ENCODE data around the gene DHCR24. TPM values are rescaled to one million over a fixed set of nuclear protein-coding genes. Genes with fewer than 3 reads are reported as not detected.

DHCR24 gene
- total RNA-seq, 1 donor from 2014 or later, result 16.6 TPM

DNA sequence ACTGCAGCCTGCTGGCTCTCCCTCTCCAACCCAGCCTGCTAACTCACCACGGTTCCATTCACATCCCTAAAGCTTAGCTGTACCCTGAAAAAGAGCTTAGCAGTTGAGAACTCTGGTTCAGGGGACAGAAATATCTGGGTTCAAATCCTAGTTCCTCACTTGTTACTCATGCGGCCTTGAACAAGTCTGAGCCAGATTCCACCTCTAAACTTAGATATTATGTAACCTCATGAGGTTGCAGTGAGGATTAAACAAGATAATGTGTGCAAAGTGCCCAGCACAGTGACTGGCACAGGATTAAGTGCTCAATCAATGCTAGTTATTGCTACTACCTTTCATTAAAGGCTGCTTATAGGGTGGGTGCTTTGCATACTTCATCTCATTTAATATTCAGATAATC is 41.3 kb upstream of the DHCR24 start:
- TF ChIP-seq, protein P1, sequence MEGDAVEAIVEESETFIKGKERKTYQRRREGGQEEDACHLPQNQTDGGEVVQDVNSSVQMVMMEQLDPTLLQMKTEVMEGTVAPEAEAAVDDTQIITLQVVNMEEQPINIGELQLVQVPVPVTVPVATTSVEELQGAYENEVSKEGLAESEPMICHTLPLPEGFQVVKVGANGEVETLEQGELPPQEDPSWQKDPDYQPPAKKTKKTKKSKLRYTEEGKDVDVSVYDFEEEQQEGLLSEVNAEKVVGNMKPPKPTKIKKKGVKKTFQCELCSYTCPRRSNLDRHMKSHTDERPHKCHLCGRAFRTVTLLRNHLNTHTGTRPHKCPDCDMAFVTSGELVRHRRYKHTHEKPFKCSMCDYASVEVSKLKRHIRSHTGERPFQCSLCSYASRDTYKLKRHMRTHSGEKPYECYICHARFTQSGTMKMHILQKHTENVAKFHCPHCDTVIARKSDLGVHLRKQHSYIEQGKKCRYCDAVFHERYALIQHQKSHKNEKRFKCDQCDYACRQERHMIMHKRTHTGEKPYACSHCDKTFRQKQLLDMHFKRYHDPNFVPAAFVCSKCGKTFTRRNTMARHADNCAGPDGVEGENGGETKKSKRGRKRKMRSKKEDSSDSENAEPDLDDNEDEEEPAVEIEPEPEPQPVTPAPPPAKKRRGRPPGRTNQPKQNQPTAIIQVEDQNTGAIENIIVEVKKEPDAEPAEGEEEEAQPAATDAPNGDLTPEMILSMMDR (IDR thresholded peaks at IDR 0.05), result no peak
- no peak overlapping the region for H3K27ac ChIP-seq
- no peak overlapping the region for H3K4me3 ChIP-seq
- intact Hi-C loops (cut with DNase I), result no loop called here
- no peaks in the 10 kb centered on the region for H3K4me1 ChIP-seq
- DNase-seq (ENCODE audit: low spot score in 2 of 2), result no peak
- no peaks in the 10 kb centered on the region for H3K36me3 ChIP-seq
- no peaks in the 10 kb centered on the region for H3K27me3 ChIP-seq
- no peaks in the 10 kb centered on the region for H3K9me3 ChIP-seq

DNA sequence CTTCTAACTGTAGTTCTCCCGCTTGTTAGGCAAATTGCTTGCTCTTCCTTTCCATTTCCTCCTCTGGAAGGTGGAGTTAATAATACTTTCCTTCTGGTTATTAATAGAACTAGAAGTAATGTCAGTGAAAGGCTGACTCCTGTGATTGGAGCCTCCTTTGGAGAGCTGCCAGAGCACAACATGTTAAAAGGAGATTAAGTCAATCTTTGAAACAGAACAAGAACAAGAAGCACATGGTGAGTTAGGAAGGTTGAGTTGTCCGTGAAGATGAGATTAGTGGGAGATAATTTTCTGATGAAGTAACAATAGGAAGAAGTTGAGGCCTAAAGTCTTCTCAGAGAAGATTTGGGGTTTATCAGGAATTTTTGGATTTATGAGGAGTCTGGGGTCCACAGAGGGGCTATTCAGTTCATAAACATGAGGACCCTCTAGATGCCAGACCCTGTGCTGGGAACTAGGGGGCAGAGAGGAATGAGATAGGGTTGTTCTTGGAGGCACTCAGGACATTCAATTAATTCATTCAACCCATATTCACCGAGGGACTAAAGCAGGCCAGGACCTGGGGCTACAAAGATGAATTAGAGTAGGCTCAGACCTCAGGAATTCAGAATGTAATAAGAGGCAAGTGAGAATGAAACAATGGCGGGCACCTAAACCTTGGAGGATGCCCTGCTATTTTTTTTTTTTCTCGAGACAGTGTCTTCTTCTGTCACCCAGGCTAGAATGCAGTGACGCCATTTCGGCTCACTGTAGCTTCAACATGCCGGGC is 40.7 kb upstream of the DHCR24 start:
- no peak overlapping the region for H3K4me3 ChIP-seq
- DNase-seq (ENCODE audit: low spot score in 2 of 2), result no peak
- intact Hi-C loops (cut with DNase I), result no loop called here
- TF ChIP-seq, protein P1 (IDR thresholded peaks at IDR 0.05), result no peak
- H3K27me3 ChIP-seq, result no peaks in the 10 kb centered on the region
- no peak overlapping the region for H3K27ac ChIP-seq
- H3K4me1 ChIP-seq, result no peaks in the 10 kb centered on the region
- H3K36me3 ChIP-seq, result no peaks in the 10 kb centered on the region
- no peaks in the 10 kb centered on the region for H3K9me3 ChIP-seq

DNA sequence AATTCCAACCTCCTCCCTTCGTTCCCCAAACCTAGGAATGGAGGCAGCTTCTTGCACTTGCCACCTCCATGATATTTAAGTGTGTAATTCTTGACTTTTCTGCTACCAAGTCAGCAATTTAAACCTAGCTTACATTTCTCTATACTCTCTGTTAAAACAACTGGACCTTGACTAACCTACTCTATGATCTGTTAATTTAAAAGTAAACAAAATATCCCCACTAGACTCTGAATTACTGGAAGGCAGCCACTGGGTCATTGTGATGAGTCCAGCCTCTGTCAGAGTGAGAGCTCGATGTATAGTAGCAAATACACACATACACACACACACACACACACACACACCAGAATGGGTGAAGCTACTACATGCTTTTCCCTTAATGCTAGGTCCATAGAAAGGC is 40.0 kb upstream of the DHCR24 start:
- intact Hi-C loops (cut with DNase I), result no loop called here
- Histone ChIP-seq H3K9me3 (no peaks in the 10 kb centered on the region), H3K4me1 (no peaks in the 10 kb centered on the region), H3K27me3 (no peaks in the 10 kb centered on the region), H3K27ac (no peak overlapping the region), H3K36me3 (no peaks in the 10 kb centered on the region), H3K4me3 (no peak overlapping the region)
- TF ChIP-seq, protein P1 (IDR thresholded peaks at IDR 0.05), result no peak
- no peak for DNase-seq (ENCODE audit: low spot score in 2 of 2)

DNA sequence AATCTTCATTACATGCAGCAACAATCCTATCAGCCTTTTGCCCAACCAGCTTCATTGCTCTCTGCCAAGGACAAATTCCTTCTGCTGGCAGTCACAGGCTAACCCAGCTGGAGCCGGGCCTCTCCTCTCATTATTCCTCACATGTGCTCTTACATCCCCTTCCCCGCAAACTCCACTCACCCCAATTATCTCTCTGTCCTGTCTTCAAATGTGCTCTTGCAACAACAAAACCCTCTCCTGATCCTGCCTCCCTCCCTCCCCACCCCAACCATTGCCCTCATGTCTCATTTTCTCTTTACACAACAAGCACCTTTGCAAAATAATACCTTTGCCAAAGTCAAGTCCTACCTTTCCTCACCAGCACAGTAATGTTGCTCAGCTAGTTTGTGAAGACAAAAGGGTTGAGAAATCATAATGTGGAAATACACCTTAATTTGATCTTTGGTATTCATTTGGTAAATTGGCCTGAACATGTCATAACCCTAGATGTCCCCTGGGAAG is 36.0 kb upstream of the DHCR24 start:
- no peak for DNase-seq (ENCODE audit: low spot score in 2 of 2)
- no peaks in the 10 kb centered on the region for H3K9me3 ChIP-seq
- H3K4me3 ChIP-seq, result no peak overlapping the region
- H3K36me3 ChIP-seq, result no peaks in the 10 kb centered on the region
- no peaks in the 10 kb centered on the region for H3K27me3 ChIP-seq
- intact Hi-C loops (cut with DNase I), result no loop called here
- TF ChIP-seq, protein P1 (IDR thresholded peaks at IDR 0.05), result no peak
- H3K27ac ChIP-seq, result no peak overlapping the region
- H3K4me1 ChIP-seq, result no peaks in the 10 kb centered on the region

DNA sequence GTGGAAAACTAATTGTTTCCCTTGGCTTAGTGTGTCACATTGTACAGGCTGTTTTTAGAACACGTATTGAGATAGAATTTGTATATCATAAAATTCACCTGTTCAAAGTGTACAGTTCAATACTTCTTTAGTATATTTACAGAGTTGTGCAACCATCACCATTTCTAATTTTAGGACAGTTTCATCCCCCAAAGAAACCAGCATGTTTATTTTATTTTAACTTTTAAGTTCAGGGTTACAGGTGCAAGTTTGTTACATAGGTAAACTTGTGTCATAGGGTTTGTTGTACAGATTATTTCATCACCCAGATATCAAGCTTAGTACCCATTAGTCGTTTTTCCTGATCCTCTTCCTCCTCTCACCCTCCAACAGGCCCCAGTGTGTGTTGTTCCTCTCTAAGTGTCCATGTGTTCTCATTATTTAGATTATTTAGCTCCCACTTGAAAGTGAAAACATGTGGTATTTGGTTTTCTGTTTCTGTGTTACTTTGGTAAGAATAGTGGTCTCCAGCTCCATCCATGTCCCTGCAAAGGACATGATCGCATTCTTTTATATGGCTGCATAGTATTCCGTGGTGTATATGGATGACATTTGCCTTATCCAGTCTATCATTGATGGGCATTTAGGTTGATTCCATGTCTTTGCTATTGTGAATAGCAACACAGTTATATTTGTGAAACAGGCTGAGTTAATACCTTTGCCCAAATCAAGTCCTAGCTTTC is 35.2 kb upstream of the DHCR24 start:
- H3K9me3 ChIP-seq, result no peaks in the 10 kb centered on the region
- intact Hi-C loops (cut with DNase I), result no loop called here
- no peaks in the 10 kb centered on the region for H3K36me3 ChIP-seq
- DNase-seq (ENCODE audit: low spot score in 2 of 2), result no peak
- no peaks in the 10 kb centered on the region for H3K4me1 ChIP-seq
- no peak overlapping the region for H3K27ac ChIP-seq
- H3K27me3 ChIP-seq, result no peaks in the 10 kb centered on the region
- TF ChIP-seq, protein P1 (IDR thresholded peaks at IDR 0.05), result no peak
- H3K4me3 ChIP-seq, result no peak overlapping the region
